ENCODE measurements around the gene NECTIN4. TPM values are rescaled to one million over a fixed set of nuclear protein-coding genes. Genes with fewer than 3 reads are reported as not detected.

NECTIN4 gene
- total RNA-seq, 1 donor = under 0.01 TPM

- TF ChIP-seq CTCF (IDR thresholded peaks at IDR 0.05; ENCODE audit: extremely low read depth, low read depth, low read length) = no peak
- H3K36me3 ChIP-seq (ENCODE audit: insufficient read depth, low read length) = no peaks in the 10 kb centered on the region
Observed at GRCh38 chr1:161090617-161091016, 1.3 kb upstream of the NECTIN4 start.

GRCh38 chr1:161089938-161090337 lies 580 bp upstream of the NECTIN4 start:
- peak; percentile 57 for DNase-seq (ENCODE audit: insufficient read length, low spot score, missing footprints)

More at GRCh38 chr1:161090617-161091016, 1.3 kb upstream of the NECTIN4 start:
- H3K79me2 ChIP-seq (ENCODE audit: insufficient read depth, low read length) = no peaks in the 10 kb centered on the region
- H3K4me2 ChIP-seq (ENCODE audit: insufficient read depth, low read length) = no peak overlapping the region
- H2AFZ ChIP-seq (ENCODE audit: low read length) = no peak overlapping the region
- no peak overlapping the region for H3K27ac ChIP-seq (ENCODE audit: low read depth, low read length)
- no peak overlapping the region for H3K4me3 ChIP-seq (ENCODE audit: insufficient read depth, low read length)
- no peaks in the 10 kb centered on the region for H4K20me1 ChIP-seq (ENCODE audit: insufficient read depth, low read length)
- DNase-seq (ENCODE audit: insufficient read length, low spot score, missing footprints) = no peak
- H3K9me3 ChIP-seq (ENCODE audit: low read depth, low read length) = no peaks in the 10 kb centered on the region
- no peaks in the 10 kb centered on the region for H3K27me3 ChIP-seq (ENCODE audit: insufficient read depth, low read length)
- H3K4me1 ChIP-seq (ENCODE audit: insufficient read depth, low read length) = peaks cover 19% of the 10 kb centered on the region

GRCh38 chr1:161088587-161089110 lies 709 bp downstream of the NECTIN4 start:
- Histone ChIP-seq H3K9me3 (ENCODE audit: low read depth, low read length) (no peaks in the 10 kb centered on the region), H3K4me3 (ENCODE audit: insufficient read depth, low read length) (no peak overlapping the region), H3K4me2 (ENCODE audit: insufficient read depth, low read length) (no peak overlapping the region), H2AFZ (ENCODE audit: low read length) (peak overlapping the region; percentile 74), H3K36me3 (ENCODE audit: insufficient read depth, low read length) (no peaks in the 10 kb centered on the region), H3K27ac (ENCODE audit: low read depth, low read length) (peak overlapping the region; percentile 24), H3K27me3 (ENCODE audit: insufficient read depth, low read length) (no peaks in the 10 kb centered on the region), H3K4me1 (ENCODE audit: insufficient read depth, low read length) (peaks cover 37% of the 10 kb centered on the region), H3K79me2 (ENCODE audit: insufficient read depth, low read length) (no peaks in the 10 kb centered on the region), H4K20me1 (ENCODE audit: insufficient read depth, low read length) (no peaks in the 10 kb centered on the region)
- no peak for TF ChIP-seq CTCF (IDR thresholded peaks at IDR 0.05; ENCODE audit: extremely low read depth, low read depth, low read length)
- peak; percentile 97 for DNase-seq (ENCODE audit: insufficient read length, low spot score, missing footprints)

More at GRCh38 chr1:161089938-161090337, 580 bp upstream of the NECTIN4 start:
- Histone ChIP-seq H4K20me1 (ENCODE audit: insufficient read depth, low read length) (no peaks in the 10 kb centered on the region), H3K27ac (ENCODE audit: low read depth, low read length) (no peak overlapping the region), H3K4me2 (ENCODE audit: insufficient read depth, low read length) (no peak overlapping the region), H3K79me2 (ENCODE audit: insufficient read depth, low read length) (no peaks in the 10 kb centered on the region), H3K36me3 (ENCODE audit: insufficient read depth, low read length) (no peaks in the 10 kb centered on the region), H3K27me3 (ENCODE audit: insufficient read depth, low read length) (no peaks in the 10 kb centered on the region), H2AFZ (ENCODE audit: low read length) (no peak overlapping the region), H3K9me3 (ENCODE audit: low read depth, low read length) (no peaks in the 10 kb centered on the region), H3K4me1 (ENCODE audit: insufficient read depth, low read length) (peaks cover 24% of the 10 kb centered on the region), H3K4me3 (ENCODE audit: insufficient read depth, low read length) (no peak overlapping the region)
- TF ChIP-seq CTCF (IDR thresholded peaks at IDR 0.05; ENCODE audit: extremely low read depth, low read depth, low read length) = no peak

GRCh38 chr1:161086457-161086856 lies 2.9 kb downstream of the NECTIN4 start:
- Histone ChIP-seq H3K27ac (ENCODE audit: low read depth, low read length) (no peak overlapping the region), H3K4me3 (ENCODE audit: insufficient read depth, low read length) (no peak overlapping the region), H3K79me2 (ENCODE audit: insufficient read depth, low read length) (no peaks in the 10 kb centered on the region), H4K20me1 (ENCODE audit: insufficient read depth, low read length) (no peaks in the 10 kb centered on the region), H3K4me1 (ENCODE audit: insufficient read depth, low read length) (peaks cover 38% of the 10 kb centered on the region), H3K4me2 (ENCODE audit: insufficient read depth, low read length) (no peak overlapping the region), H3K9me3 (ENCODE audit: low read depth, low read length) (no peaks in the 10 kb centered on the region), H3K36me3 (ENCODE audit: insufficient read depth, low read length) (no peaks in the 10 kb centered on the region), H2AFZ (ENCODE audit: low read length) (no peak overlapping the region), H3K27me3 (ENCODE audit: insufficient read depth, low read length) (no peaks in the 10 kb centered on the region)
- no peak for TF ChIP-seq CTCF (IDR thresholded peaks at IDR 0.05; ENCODE audit: extremely low read depth, low read depth, low read length)
- DNase-seq (ENCODE audit: insufficient read length, low spot score, missing footprints) = no peak
